Testis (tissue), 3 donors: ENCODE measurements around the gene AK4. TPM values are rescaled to one million over a fixed set of nuclear protein-coding genes. Genes with fewer than 3 reads are reported as not detected.
A peak's percentile ranks its signal among the peaks of the same experiment; 100 is the strongest.

Source experiments
- DNase-seq: peaks from one replicate; pipeline ENCODE4 v3.0.0-alpha.2; 2019
- H3K27ac ChIP-seq, 2 donors: fragments of 200-600 bp; sonication (generic); one replicate each; pipeline ENCODE4 v1.5.1; 2019
- H3K27me3 ChIP-seq: fragments of 200-600 bp; sonication (generic); one replicate; pipeline ENCODE4 v1.5.1; 2019
- H3K36me3 ChIP-seq: fragments of 200-600 bp; sonication (generic); one replicate; pipeline ENCODE4 v1.5.1; 2017; ENCODE audit warnings: low read depth; ENCODE audit errors: missing control alignments
- H3K4me1 ChIP-seq: fragments of 200-600 bp; sonication (generic); one replicate; pipeline ENCODE4 v1.5.1; 2019
- H3K4me3 ChIP-seq, 2 donors: fragments of 200-600 bp; sonication (generic); one replicate each; pipeline ENCODE4 v1.5.1; 2017 to 2019
- H3K9me3 ChIP-seq: fragments of 200-600 bp; sonication (generic); one replicate; pipeline ENCODE4 v1.5.1; 2017
- POLR2A ChIP-seq: fragments of 450-650 bp; IDR thresholded peaks from one replicate; pipeline ENCODE4 v1.6.1; 2017; ENCODE audit warnings: antibody characterized with exemption, mild to moderate bottlenecking, moderate library complexity
- WGBS, 2 donors: methylation state at CpG; one replicate each; pipeline ENCODE4 v1.1.5; 2018; 5-methylcytosine and 5-hydroxymethylcytosine counted together
- intact Hi-C: fragments of 100-400 bp; cut with DNase I; formaldehyde crosslinking; loops from one replicate; pipeline ENCODE4 v1.15.1; 2023; ENCODE audit warnings: low total_unique reads
- polyA plus RNA-seq: library from polyadenylated mRNA; stranded (reverse); fragments of 350-450 nt; fragmentation: Illumina TruSeq; extraction: RNeasy Lipid Tissue Mini Kit (QIAGEN cat#74804); gene quantifications from one replicate; pipeline ENCODE4 v1.2.3, GENCODE V29; 2014; ENCODE audit warnings: low read depth, low replicate concordance; ENCODE audit not compliant: insufficient read depth
- total RNA-seq, 2 donors: library from RNA; depleted of rRNA; stranded (reverse); fragments of >200 nt; gene quantifications; one replicate each; pipeline ENCODE4 v1.2.3, GENCODE V29; 2016
- TF ChIP-seq, protein P1 (sequence below), 3 experiments: fragments of 450-650 bp in 2 of 3; fragments of 200-600 bp in 1 of 3; sonication (generic) in 1 of 3; IDR thresholded peaks; one replicate each; pipeline ENCODE4 v1.5.1; 2016 to 2019; ENCODE audit warnings: antibody characterized with exemption in 3 of 3, mild to moderate bottlenecking in 2 of 3, moderate library complexity in 1 of 3

The AK4 gene
- total and polyA plus RNA-seq, 3 donors from 2014 or later: 29.0 to 42.0 (median 40.1) TPM

DNA sequence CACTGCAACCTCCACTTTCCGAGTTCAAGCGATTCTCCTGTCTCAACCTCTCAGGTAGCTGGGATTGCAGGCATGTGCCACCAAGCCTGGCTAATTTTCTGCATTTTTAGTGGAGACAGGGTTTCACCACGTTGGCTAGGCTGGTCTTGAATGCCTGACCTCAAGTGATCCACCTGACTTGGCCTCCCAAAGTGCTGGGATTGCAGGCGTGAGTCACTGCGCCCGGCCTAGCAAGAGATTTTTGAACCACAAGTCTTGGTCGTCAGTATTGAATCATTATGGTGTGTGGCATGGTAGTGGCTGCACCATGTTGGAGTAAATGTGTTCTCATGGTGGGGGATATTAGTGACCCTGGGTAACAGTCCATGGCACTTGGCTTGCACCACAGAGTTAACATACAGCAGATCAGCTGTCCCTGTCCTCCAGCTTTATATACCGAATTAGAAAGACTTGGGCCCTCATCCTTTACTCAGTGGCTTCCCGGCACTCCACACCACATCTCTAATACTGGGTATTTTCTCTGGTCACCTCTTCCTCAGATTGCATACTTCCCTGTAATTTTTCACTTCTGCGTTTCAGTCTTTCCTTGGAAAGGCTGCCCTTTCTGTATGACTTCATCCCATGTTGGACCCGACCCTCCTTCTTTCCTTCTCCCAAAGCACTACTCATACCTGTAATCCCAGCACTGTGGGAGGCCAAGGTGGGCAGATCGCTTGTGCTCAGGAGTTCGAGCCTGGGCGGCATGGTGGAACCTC lies 25.1 kb downstream of the AK4 start:
- 84 to 87% methylated on average over 14 of the region's 14 CpGs for WGBS, 2 donors
- intact Hi-C loops: no loop called here

GRCh38 chr1:65174585-65174984 lies 26.6 kb downstream of the AK4 start:
- intact Hi-C loops: no loop called here
- WGBS, 2 donors: 47 to 48% methylated on average over 3 of the region's 3 CpGs
- DNase-seq: peak; percentile 63
- no peaks in the 10 kb centered on the region for H3K9me3 ChIP-seq
- TF ChIP-seq, protein P1, sequence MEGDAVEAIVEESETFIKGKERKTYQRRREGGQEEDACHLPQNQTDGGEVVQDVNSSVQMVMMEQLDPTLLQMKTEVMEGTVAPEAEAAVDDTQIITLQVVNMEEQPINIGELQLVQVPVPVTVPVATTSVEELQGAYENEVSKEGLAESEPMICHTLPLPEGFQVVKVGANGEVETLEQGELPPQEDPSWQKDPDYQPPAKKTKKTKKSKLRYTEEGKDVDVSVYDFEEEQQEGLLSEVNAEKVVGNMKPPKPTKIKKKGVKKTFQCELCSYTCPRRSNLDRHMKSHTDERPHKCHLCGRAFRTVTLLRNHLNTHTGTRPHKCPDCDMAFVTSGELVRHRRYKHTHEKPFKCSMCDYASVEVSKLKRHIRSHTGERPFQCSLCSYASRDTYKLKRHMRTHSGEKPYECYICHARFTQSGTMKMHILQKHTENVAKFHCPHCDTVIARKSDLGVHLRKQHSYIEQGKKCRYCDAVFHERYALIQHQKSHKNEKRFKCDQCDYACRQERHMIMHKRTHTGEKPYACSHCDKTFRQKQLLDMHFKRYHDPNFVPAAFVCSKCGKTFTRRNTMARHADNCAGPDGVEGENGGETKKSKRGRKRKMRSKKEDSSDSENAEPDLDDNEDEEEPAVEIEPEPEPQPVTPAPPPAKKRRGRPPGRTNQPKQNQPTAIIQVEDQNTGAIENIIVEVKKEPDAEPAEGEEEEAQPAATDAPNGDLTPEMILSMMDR (IDR thresholded peaks at IDR 0.05): no peak
- TF ChIP-seq POLR2A: no peak
- H3K27me3 ChIP-seq: no peaks in the 10 kb centered on the region
- H3K27ac ChIP-seq: no peak overlapping the region
- H3K4me1 ChIP-seq: peaks cover 16% of the 10 kb centered on the region
- no peaks in the 10 kb centered on the region for H3K36me3 ChIP-seq
- no peak overlapping the region for H3K4me3 ChIP-seq

More for the DNA sequence above, 25.1 kb downstream of the AK4 start:
- peaks cover 16% of the 10 kb centered on the region for H3K4me1 ChIP-seq
- no peak overlapping the region for H3K27ac ChIP-seq
- TF ChIP-seq, protein P1 (IDR thresholded peaks at IDR 0.05): no peak
- TF ChIP-seq POLR2A: no peak
- H3K9me3 ChIP-seq: no peaks in the 10 kb centered on the region
- no peaks in the 10 kb centered on the region for H3K36me3 ChIP-seq
- no peaks in the 10 kb centered on the region for H3K27me3 ChIP-seq
- no peak overlapping the region for H3K4me3 ChIP-seq
- no peak for DNase-seq

DNA sequence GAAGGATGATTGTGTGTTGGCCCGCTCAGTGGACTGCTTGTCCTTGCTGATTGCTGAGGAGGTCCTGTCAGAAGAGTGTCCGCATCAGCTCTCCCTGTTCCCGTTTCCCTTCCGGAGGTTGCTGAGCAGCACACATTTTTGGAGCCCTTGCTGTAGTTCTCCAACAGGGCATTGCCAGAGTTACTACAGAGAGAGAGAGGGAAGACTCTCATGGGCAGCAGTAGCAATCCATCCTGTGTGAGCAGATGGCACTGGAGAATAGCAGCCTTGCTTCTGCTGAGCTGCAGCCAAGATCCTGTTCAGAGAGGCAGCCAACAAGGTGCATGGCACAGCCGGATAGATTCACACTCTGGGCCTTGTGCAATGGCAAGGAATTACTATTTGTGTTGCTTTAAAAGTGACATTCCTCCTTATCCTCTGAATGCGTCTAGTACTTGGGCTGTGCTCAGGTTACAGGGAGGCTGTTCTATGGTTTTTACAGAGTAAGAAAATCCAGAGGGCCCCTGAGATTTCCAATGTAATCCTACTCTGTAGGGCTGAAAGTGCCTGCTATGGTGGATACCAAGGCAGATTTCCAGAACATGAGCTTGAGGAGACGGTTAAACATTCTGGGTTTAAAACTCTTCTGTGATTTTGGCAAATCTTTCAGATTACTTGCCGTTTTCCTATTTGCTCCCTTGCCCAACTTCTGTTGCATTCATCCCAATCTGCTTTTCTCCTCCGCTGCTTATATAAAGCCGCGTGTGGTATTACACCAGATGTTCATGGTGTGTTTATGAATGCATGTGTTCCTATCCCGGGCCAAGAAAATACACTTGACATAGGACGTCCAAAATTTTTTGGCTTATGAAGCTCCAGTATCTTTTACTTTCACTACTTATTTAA lies 27.4 kb downstream of the AK4 start:
- peaks cover 16% of the 10 kb centered on the region for H3K4me1 ChIP-seq
- intact Hi-C loops: no loop called here
- 41 to 56% methylated on average over 13 of the region's 13 CpGs for WGBS, 2 donors
- no peaks in the 10 kb centered on the region for H3K36me3 ChIP-seq
- H3K9me3 ChIP-seq: no peaks in the 10 kb centered on the region
- no peak for TF ChIP-seq POLR2A
- TF ChIP-seq, protein P1 (IDR thresholded peaks at IDR 0.05): no peak
- H3K27me3 ChIP-seq: no peaks in the 10 kb centered on the region
- peak; percentile 37 for DNase-seq
- H3K27ac ChIP-seq: peak overlapping the region in 1 of 2 donors; percentile 36
- H3K4me3 ChIP-seq: no peak overlapping the region

- TF ChIP-seq, protein P1 (IDR thresholded peaks at IDR 0.05): no peak
- no peak for TF ChIP-seq POLR2A
- peak overlapping the region in 1 of 2 donors; percentile 36 for H3K27ac ChIP-seq
These were observed 28.1 kb downstream of the AK4 start for GRCh38 chr1:65176056-65176450.

More at GRCh38 chr1:65176056-65176450, 28.1 kb downstream of the AK4 start:
- Histone ChIP-seq H3K9me3 (no peaks in the 10 kb centered on the region), H3K4me1 (peaks cover 16% of the 10 kb centered on the region), H3K27me3 (no peaks in the 10 kb centered on the region), H3K4me3 (no peak overlapping the region), H3K36me3 (no peaks in the 10 kb centered on the region)
- intact Hi-C loops: no loop called here
- WGBS, 2 donors: 79 to 81% methylated on average over 2 of the region's 2 CpGs
- no peak for DNase-seq
